GM12872 (cell line): ENCODE measurements around the gene GAPDH.

Experiments used
- TF ChIP-seq, protein P1 (sequence below): IDR thresholded peaks from 3 replicates; pipeline ENCODE4 v1.5.1; 2011; ENCODE audit warnings: low read depth, mild to moderate bottlenecking, low read length, moderate library complexity; ENCODE audit not compliant: insufficient read depth

GAPDH gene

DNA sequence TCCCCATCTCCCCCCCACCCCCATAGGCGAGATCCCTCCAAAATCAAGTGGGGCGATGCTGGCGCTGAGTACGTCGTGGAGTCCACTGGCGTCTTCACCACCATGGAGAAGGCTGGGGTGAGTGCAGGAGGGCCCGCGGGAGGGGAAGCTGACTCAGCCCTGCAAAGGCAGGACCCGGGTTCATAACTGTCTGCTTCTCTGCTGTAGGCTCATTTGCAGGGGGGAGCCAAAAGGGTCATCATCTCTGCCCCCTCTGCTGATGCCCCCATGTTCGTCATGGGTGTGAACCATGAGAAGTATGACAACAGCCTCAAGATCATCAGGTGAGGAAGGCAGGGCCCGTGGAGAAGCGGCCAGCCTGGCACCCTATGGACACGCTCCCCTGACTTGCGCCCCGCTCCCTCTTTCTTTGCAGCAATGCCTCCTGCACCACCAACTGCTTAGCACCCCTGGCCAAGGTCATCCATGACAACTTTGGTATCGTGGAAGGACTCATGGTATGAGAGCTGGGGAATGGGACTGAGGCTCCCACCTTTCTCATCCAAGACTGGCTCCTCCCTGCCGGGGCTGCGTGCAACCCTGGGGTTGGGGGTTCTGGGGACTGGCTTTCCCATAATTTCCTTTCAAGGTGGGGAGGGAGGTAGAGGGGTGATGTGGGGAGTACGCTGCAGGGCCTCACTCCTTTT lies 2.7 kb downstream of the GAPDH start:
- TF ChIP-seq, protein P1, sequence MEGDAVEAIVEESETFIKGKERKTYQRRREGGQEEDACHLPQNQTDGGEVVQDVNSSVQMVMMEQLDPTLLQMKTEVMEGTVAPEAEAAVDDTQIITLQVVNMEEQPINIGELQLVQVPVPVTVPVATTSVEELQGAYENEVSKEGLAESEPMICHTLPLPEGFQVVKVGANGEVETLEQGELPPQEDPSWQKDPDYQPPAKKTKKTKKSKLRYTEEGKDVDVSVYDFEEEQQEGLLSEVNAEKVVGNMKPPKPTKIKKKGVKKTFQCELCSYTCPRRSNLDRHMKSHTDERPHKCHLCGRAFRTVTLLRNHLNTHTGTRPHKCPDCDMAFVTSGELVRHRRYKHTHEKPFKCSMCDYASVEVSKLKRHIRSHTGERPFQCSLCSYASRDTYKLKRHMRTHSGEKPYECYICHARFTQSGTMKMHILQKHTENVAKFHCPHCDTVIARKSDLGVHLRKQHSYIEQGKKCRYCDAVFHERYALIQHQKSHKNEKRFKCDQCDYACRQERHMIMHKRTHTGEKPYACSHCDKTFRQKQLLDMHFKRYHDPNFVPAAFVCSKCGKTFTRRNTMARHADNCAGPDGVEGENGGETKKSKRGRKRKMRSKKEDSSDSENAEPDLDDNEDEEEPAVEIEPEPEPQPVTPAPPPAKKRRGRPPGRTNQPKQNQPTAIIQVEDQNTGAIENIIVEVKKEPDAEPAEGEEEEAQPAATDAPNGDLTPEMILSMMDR = no peak

DNA sequence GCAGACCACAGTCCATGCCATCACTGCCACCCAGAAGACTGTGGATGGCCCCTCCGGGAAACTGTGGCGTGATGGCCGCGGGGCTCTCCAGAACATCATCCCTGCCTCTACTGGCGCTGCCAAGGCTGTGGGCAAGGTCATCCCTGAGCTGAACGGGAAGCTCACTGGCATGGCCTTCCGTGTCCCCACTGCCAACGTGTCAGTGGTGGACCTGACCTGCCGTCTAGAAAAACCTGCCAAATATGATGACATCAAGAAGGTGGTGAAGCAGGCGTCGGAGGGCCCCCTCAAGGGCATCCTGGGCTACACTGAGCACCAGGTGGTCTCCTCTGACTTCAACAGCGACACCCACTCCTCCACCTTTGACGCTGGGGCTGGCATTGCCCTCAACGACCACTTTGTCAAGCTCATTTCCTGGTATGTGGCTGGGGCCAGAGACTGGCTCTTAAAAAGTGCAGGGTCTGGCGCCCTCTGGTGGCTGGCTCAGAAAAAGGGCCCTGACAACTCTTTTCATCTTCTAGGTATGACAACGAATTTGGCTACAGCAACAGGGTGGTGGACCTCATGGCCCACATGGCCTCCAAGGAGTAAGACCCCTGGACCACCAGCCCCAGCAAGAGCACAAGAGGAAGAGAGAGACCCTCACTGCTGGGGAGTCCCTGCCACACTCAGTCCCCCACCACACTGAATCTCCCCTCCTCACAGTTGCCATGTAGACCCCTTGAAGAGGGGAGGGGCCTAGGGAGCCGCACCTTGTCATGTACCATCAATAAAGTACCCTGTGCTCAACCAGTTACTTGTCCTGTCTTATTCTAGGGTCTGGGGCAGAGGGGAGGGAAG lies 3.5 kb downstream of the GAPDH start:
- TF ChIP-seq, protein P1 = peak; percentile 82

DNA sequence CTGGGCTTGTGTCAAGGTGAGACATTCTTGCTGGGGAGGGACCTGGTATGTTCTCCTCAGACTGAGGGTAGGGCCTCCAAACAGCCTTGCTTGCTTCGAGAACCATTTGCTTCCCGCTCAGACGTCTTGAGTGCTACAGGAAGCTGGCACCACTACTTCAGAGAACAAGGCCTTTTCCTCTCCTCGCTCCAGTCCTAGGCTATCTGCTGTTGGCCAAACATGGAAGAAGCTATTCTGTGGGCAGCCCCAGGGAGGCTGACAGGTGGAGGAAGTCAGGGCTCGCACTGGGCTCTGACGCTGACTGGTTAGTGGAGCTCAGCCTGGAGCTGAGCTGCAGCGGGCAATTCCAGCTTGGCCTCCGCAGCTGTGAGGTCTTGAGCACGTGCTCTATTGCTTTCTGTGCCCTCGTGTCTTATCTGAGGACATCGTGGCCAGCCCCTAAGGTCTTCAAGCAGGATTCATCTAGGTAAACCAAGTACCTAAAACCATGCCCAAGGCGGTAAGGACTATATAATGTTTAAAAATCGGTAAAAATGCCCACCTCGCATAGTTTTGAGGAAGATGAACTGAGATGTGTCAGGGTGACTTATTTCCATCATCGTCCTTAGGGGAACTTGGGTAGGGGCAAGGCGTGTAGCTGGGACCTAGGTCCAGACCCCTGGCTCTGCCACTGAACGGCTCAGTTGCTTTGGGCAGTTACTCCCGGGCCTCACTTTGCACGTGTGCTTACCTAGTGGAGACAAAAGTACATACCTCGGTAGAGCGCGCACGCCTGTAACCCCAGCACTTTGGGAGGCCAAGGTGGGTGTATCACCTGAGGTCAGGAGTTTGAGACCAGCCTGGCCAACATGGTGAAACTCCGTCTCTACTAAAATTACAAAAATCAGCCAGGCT lies 4.3 kb downstream of the GAPDH start:
- TF ChIP-seq, protein P1 = no peak

DNA sequence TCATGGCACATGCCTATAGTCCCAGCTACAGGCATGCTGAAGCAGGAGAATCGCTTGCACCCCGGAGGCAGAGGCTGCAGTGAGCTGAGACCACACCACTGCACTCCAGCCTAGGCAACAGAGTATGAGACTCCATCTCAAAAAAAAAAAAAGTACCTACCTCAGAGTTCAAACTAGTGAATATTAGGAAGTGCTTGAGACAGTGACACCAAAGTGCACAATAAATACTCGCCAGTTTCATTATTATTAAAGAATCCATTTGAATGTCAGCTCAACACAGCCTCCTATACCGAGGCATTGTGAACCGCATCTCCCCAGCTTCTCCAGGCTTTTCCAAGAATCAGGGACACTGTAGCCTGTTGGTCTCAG lies 5.0 kb downstream of the GAPDH start:
- TF ChIP-seq, protein P1 = no peak

DNA sequence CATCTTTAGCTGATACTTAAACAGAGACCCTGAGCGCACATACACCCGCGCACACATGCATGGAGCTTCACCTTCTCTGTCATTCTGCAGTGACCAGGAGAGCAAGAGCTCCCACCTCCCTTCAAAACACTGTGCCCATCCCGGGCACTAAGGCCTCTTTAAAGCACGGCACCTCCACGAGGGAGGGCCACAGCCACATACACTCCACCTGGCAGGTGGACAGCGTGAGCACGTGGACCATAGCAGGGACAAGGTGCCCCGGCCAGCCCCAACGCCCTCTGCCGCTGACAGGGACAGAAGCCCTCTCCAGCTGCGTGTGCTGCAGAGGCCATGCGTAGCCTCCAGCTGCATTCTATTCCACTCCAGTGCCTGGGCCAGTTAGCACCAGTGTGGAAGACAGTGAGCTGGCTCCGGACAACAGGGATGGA lies 5.4 kb downstream of the GAPDH start:
- TF ChIP-seq, protein P1 = no peak

DNA sequence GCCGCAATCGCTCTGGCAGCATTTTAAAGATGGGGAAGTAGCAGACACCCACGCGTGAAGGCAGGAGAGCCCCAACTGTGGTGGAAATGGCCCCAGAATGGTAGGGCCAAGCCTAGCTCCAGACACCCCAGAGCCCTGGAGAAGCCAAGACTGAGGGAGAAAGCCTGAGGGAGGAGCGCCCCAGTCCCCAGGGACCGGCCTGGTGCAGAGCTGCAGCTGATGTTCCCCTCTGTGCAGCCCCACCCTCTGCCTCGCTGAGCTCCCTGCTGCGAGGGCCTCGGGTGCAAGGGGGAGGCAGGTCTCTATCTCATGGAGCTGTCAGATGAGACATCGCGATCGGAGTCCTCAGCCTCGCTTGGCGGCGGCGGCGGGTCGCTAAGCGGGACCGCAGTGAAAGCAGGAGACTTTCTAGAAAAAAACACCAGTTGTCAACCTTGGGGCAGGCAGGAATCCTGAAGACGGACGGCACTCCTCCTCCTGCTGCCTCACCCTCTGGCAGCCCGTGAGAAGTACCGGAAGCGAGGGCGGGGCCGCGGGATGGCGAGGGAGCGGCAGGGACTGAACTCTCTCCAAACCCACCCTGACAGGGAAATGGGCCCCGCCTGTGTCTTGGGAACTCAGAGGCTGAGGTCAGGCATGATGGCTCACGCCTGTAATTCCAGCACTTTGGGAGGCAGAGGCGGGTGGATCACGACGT lies 6.0 kb downstream of the GAPDH start:
- TF ChIP-seq, protein P1 = peak; percentile 33; the same call in 1 of the 3 replicates
